Mesendoderm (in vitro differentiated cells): ENCODE data around the gene HSD17B12.

ENCODE experiments used
- DNase-seq: peaks from one replicate; pipeline ENCODE4 v3.0.0; 2013
- H2AK5ac ChIP-seq: 2 replicates; pipeline ENCODE4 v1.6.1; 2013; ENCODE audit warnings: low read length, inconsistent platforms
- H2BK120ac ChIP-seq: 2 replicates; pipeline ENCODE4 v1.6.1; 2013; ENCODE audit warnings: low read depth, mild to moderate bottlenecking, low read length, moderate library complexity, mixed read lengths
- H2BK15ac ChIP-seq: replicated peaks from 2 replicates; pipeline ENCODE4 v1.6.1; 2013; ENCODE audit warnings: low read depth, mild to moderate bottlenecking, moderate library complexity
- H2BK5ac ChIP-seq: 2 replicates; pipeline ENCODE4 v1.6.1; 2013; ENCODE audit warnings: low read length, inconsistent platforms
- H3K18ac ChIP-seq: 2 replicates; pipeline ENCODE4 v1.6.1; 2013; ENCODE audit warnings: mild to moderate bottlenecking, low read length, mixed read lengths
- H3K23ac ChIP-seq: one replicate; pipeline ENCODE4 v1.6.1; 2013; ENCODE audit warnings: low read length
- H3K27ac ChIP-seq: 2 replicates; pipeline ENCODE4 v1.5.1; 2013; ENCODE audit warnings: low read depth, mild to moderate bottlenecking, inconsistent platforms, low read length, moderate library complexity
- H3K27me3 ChIP-seq: 2 replicates; pipeline ENCODE4 v1.6.1; 2013; ENCODE audit warnings: low read length, control low read depth, mild to moderate bottlenecking, inconsistent platforms; ENCODE audit not compliant: insufficient read depth, poor library complexity
- H3K36me3 ChIP-seq: 2 replicates; pipeline ENCODE4 v1.6.1; 2013; ENCODE audit warnings: low read length, inconsistent platforms; ENCODE audit not compliant: control insufficient read depth, insufficient read depth
- H3K4ac ChIP-seq: one replicate; pipeline ENCODE4 v1.6.1; 2013; ENCODE audit warnings: low read depth, mild to moderate bottlenecking, low read length, moderate library complexity
- H3K4me1 ChIP-seq: 2 replicates; pipeline ENCODE4 v1.6.1; 2013; ENCODE audit warnings: low read depth, low read length, inconsistent platforms; ENCODE audit not compliant: control insufficient read depth
- H3K4me2 ChIP-seq: 2 replicates; pipeline ENCODE4 v1.6.1; 2013; ENCODE audit warnings: low read length
- H3K4me3 ChIP-seq: 2 replicates; pipeline ENCODE4 v1.5.1; 2013; ENCODE audit warnings: mild to moderate bottlenecking, low read length
- H3K56ac ChIP-seq: one replicate; pipeline ENCODE4 v1.6.1; 2013; ENCODE audit warnings: low read length
- H3K79me1 ChIP-seq: 2 replicates; pipeline ENCODE4 v1.6.1; 2013; ENCODE audit warnings: low read length, inconsistent platforms
- H3K79me2 ChIP-seq: 2 replicates; pipeline ENCODE4 v1.6.1; 2013; ENCODE audit warnings: mild to moderate bottlenecking, low read length; ENCODE audit not compliant: control insufficient read depth, insufficient read depth
- H3K9ac ChIP-seq: 2 replicates; pipeline ENCODE4 v1.6.1; 2013; ENCODE audit warnings: low read length, inconsistent platforms
- H4K5ac ChIP-seq: one replicate; pipeline ENCODE4 v1.6.1; 2013; ENCODE audit warnings: low read length
- H4K8ac ChIP-seq: one replicate; pipeline ENCODE4 v1.6.1; 2013; ENCODE audit warnings: low read depth, mild to moderate bottlenecking, control low read depth, low read length, moderate library complexity
- WGBS: extraction: QIAGEN DNeasy Blood & Tissue Kit; methylation state at CpG from one replicate; pipeline ENCODE4 v1.1.7; 2013; ENCODE audit warnings: low lambda C conversion rate, missing lambda C conversion rate; ENCODE audit not compliant: insufficient coverage; ENCODE audit errors: extremely low coverage; 5-methylcytosine and 5-hydroxymethylcytosine counted together

Gene HSD17B12

DNA sequence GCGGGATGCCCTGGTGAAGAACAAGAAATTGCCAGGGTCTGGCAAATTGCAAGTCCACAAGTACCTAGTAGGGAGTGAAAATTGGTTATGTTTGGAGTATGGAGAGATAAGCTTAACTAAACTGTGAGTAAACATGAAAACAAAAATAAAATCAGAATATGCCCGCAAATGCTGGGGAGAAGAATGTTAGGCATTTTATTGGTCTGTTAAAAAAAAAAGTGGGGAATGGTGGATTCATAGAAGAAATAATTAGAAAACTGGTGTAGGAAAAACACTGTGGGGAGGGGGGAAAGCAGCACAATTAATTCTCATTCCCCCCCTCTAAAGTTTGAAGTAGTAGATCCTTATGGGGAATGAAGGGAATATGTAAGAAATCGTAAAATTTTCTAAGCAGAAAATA, 40.6 kb upstream of the HSD17B12 start:
- DNase-seq, result no peak
- H3K23ac ChIP-seq, result no peak overlapping the region

DNA sequence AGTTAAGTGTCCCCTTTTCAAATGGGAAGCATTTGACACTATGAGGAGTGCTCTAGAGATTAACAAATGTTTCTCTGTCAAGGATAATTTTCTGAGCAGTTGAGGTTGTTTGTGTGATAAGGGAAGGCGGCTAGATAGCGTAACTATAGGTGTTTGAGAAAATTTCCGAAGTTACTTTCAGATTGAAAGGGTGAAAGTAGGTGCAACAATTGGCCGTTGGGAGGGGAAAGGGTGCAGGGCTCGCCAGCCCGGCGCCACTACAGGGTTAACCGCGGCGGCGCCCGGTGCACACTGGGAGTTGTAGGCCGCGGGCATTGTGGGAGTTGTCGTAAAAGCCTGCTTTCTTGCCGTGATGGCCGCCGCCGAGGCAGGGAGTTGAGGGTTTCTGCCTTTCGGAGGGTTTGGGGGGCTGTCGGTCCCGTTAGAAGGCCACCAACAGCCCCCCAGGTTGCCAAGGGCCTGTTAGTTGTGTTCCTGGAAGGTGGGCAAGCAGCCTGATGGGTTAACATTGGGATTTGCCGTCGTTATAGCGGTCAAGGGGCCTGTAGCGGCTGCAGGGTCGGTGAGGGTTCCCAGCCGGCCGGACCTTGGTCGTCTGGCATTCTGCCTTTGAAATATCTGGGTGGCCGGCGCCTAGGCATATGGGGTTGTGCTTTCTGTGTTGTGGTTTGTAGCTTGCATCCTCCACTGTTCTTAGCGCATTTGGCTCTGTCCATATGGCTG, 36.5 kb upstream of the HSD17B12 start:
- Histone ChIP-seq H2BK5ac (no peak overlapping the region), H3K79me2 (peaks cover 9% of the 10 kb centered on the region), H3K18ac (peak overlapping the region; percentile 86), H3K36me3 (no peaks in the 10 kb centered on the region), H3K23ac (no peak overlapping the region), H2AK5ac (peak overlapping the region; percentile 68), H2BK15ac (no peak overlapping the region), H3K9ac (peak overlapping the region; percentile 73), H3K4me1 (peaks cover 5% of the 10 kb centered on the region), H2BK120ac (no peak overlapping the region), H3K4me3 (peak overlapping the region; percentile 93), H3K56ac (peak overlapping the region; percentile 87), H4K5ac (no peak overlapping the region), H3K4me2 (peak overlapping the region; percentile 98), H3K27me3 (no peaks in the 10 kb centered on the region), H4K8ac (no peak overlapping the region), H3K4ac (peak overlapping the region; percentile 58), H3K27ac (no peak overlapping the region), H3K79me1 (peaks cover 9% of the 10 kb centered on the region)
- no CpG with 5 or more reads among the region's 33 CpGs for WGBS
- peak; percentile 92 for DNase-seq

More for the DNA sequence above, 40.6 kb upstream of the HSD17B12 start:
- H3K9ac ChIP-seq, result no peak overlapping the region
- peaks cover 6% of the 10 kb centered on the region for H3K79me1 ChIP-seq
- no peak overlapping the region for H3K4me3 ChIP-seq
- peaks cover 7% of the 10 kb centered on the region for H3K79me2 ChIP-seq
- H3K4ac ChIP-seq, result no peak overlapping the region
- peaks cover 3% of the 10 kb centered on the region for H3K4me1 ChIP-seq
- WGBS, result 100% methylated on average over 1 of the region's 3 CpGs
- no peaks in the 10 kb centered on the region for H3K36me3 ChIP-seq
- no peak overlapping the region for H4K5ac ChIP-seq
- no peak overlapping the region for H2BK15ac ChIP-seq
- no peak overlapping the region for H2BK120ac ChIP-seq
- no peaks in the 10 kb centered on the region for H3K27me3 ChIP-seq
- H3K18ac ChIP-seq, result no peak overlapping the region
- H3K4me2 ChIP-seq, result no peak overlapping the region
- H4K8ac ChIP-seq, result no peak overlapping the region
- H2AK5ac ChIP-seq, result no peak overlapping the region
- no peak overlapping the region for H2BK5ac ChIP-seq
- H3K56ac ChIP-seq, result no peak overlapping the region
- H3K27ac ChIP-seq, result no peak overlapping the region

DNA sequence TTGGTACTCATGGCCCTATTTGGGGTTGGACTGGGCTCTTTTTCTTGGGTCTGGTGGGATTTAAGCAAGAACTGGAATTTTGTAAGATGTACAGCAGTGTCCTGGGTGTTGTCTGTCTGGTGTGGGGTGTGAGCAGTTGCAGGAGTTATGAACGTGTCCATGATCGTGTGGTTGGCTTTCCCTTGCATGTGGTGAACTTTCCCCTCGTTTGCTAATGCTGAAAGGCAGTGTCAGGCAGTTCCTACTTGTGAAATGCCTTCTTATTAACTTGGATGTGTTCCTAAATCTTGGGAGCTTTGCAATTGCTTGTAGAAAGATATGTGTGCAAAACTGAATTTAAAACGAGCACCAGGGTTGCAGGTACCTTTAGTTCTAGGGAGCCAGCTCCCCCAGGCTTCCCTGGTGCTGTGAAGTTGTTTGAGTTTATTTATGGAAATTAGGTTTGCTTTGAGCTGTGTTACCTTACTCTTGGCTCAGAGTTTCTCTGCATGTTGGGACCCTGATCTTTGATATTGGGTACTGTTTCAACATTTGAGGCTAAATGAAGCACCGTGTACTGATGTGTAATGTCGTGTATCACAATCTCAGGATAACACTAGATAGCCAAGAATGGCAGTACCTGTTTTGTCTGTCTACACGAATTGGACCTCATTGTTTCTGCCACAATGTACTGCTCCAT, 35.8 kb upstream of the HSD17B12 start:
- H2BK15ac ChIP-seq, result no peak overlapping the region
- H3K9ac ChIP-seq, result peak overlapping the region; percentile 73
- H3K18ac ChIP-seq, result no peak overlapping the region
- H3K79me1 ChIP-seq, result peaks cover 9% of the 10 kb centered on the region
- H3K36me3 ChIP-seq, result no peaks in the 10 kb centered on the region
- no peak overlapping the region for H3K4ac ChIP-seq
- no peak for DNase-seq
- no peak overlapping the region for H3K27ac ChIP-seq
- H3K27me3 ChIP-seq, result no peaks in the 10 kb centered on the region
- H3K23ac ChIP-seq, result no peak overlapping the region
- peaks cover 5% of the 10 kb centered on the region for H3K4me1 ChIP-seq
- H2BK5ac ChIP-seq, result no peak overlapping the region
- H4K5ac ChIP-seq, result no peak overlapping the region
- H2BK120ac ChIP-seq, result no peak overlapping the region
- peak overlapping the region; percentile 93 for H3K4me3 ChIP-seq
- H3K4me2 ChIP-seq, result peak overlapping the region; percentile 98
- peak overlapping the region; percentile 87 for H3K56ac ChIP-seq
- H2AK5ac ChIP-seq, result peak overlapping the region; percentile 68
- H4K8ac ChIP-seq, result no peak overlapping the region
- peaks cover 9% of the 10 kb centered on the region for H3K79me2 ChIP-seq
- no CpG with 5 or more reads among the region's 7 CpGs for WGBS

DNA sequence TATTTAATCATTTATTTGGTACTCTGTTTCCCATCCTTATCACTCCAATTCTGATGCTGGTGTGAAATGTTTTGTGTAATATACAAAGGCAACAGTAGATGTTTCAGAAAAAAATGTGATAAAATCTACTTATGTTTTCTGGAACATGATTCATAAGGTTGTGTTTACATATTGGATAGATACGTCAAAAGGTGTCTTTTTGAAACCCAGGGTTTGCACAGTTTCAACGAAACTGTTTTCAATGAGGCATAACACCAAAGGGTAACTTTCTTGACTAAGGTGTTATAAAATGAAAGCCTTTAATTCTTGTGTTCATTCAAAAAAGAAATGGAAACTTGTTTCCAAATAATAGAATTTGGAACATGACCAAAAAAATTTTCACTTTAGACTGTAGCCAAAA, 33.8 kb upstream of the HSD17B12 start:
- Histone ChIP-seq H3K9ac (no peak overlapping the region), H3K79me1 (peaks cover 9% of the 10 kb centered on the region), H2BK5ac (no peak overlapping the region), H2AK5ac (no peak overlapping the region), H2BK15ac (no peak overlapping the region), H3K27ac (no peak overlapping the region), H3K79me2 (peaks cover 9% of the 10 kb centered on the region), H4K5ac (no peak overlapping the region), H3K4me2 (no peak overlapping the region), H3K18ac (no peak overlapping the region), H3K4me3 (no peak overlapping the region), H2BK120ac (no peak overlapping the region), H3K4ac (no peak overlapping the region), H3K27me3 (no peaks in the 10 kb centered on the region), H3K23ac (no peak overlapping the region), H3K4me1 (peaks cover 5% of the 10 kb centered on the region), H3K36me3 (no peaks in the 10 kb centered on the region), H4K8ac (no peak overlapping the region), H3K56ac (no peak overlapping the region)
- WGBS, result no CpG with 5 or more reads among the region's 2 CpGs
- DNase-seq, result no peak

DNA sequence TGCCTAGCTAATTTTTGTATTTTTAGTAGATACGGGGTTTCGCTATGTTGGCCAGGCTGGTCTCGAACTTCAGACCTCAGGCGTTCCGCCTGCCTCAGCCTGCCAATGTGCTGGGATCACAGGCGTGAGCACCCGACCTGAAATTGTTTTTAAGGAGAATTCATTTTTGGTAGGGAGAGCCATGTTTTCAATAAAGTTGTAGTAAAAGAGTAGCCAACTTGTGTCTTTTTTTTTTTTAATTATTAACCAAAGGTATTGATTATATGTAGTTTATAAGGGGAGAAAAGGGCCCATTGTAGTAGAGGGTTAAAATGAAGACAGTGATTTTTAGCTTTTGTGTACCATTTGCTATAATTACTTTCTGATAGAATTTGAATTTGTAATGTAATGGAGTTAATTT, 31.6 kb upstream of the HSD17B12 start:
- Histone ChIP-seq H3K4ac (no peak overlapping the region), H4K5ac (no peak overlapping the region), H3K4me2 (no peak overlapping the region), H3K36me3 (no peaks in the 10 kb centered on the region), H2BK15ac (no peak overlapping the region), H3K79me2 (peaks cover 9% of the 10 kb centered on the region), H2BK120ac (no peak overlapping the region), H3K79me1 (peaks cover 9% of the 10 kb centered on the region), H4K8ac (no peak overlapping the region), H3K27me3 (no peaks in the 10 kb centered on the region), H3K4me3 (no peak overlapping the region), H3K4me1 (peaks cover 5% of the 10 kb centered on the region), H2AK5ac (no peak overlapping the region), H3K23ac (no peak overlapping the region), H2BK5ac (no peak overlapping the region), H3K56ac (no peak overlapping the region), H3K9ac (no peak overlapping the region), H3K18ac (no peak overlapping the region), H3K27ac (no peak overlapping the region)
- WGBS, result no CpG with 5 or more reads among the region's 7 CpGs
- no peak for DNase-seq
